ENCODE measurements around the gene INA.

DNA sequence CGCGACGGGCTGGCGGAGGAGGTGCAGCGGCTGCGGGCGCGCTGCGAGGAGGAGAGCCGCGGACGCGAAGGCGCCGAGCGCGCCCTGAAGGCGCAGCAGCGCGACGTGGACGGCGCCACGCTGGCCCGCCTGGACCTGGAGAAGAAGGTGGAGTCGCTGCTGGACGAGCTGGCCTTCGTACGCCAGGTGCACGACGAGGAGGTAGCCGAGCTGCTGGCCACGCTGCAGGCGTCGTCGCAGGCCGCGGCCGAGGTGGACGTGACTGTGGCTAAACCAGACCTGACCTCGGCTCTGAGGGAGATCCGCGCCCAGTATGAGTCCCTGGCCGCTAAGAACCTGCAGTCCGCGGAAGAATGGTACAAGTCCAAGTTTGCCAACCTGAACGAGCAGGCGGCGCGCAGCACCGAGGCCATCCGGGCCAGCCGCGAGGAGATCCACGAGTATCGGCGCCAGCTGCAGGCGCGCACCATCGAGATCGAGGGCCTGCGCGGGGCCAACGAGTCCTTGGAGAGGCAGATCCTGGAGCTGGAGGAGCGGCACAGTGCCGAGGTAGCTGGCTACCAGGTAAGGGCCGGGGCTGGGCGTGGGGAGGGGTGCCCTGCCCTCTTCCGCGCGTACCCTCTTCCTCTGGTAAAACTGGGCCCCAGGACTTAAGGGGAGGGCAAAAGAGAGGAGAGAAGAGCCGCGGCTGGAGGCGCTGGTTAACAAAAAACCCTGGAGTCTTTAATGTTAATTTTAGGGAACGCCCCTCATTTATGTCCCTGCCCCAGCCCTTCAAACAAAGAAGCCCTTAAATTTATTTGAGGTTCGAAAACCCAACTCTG is 987 bp downstream of the INA start:
- TF ChIP-seq, protein P1, sequence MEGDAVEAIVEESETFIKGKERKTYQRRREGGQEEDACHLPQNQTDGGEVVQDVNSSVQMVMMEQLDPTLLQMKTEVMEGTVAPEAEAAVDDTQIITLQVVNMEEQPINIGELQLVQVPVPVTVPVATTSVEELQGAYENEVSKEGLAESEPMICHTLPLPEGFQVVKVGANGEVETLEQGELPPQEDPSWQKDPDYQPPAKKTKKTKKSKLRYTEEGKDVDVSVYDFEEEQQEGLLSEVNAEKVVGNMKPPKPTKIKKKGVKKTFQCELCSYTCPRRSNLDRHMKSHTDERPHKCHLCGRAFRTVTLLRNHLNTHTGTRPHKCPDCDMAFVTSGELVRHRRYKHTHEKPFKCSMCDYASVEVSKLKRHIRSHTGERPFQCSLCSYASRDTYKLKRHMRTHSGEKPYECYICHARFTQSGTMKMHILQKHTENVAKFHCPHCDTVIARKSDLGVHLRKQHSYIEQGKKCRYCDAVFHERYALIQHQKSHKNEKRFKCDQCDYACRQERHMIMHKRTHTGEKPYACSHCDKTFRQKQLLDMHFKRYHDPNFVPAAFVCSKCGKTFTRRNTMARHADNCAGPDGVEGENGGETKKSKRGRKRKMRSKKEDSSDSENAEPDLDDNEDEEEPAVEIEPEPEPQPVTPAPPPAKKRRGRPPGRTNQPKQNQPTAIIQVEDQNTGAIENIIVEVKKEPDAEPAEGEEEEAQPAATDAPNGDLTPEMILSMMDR (IDR thresholded peaks at IDR 0.05), result no peak
- TF ChIP-seq GABPA (IDR thresholded peaks at IDR 0.05; ENCODE audit: low read depth) (no peak), JUND (IDR thresholded peaks at IDR 0.05) (no peak), TAF1 (IDR thresholded peaks at IDR 0.05; ENCODE audit: borderline replicate concordance, low read depth, low read length) (no peak), GATA2 (CRISPR knock-in tag; IDR thresholded peaks at IDR 0.05) (no peak), MXI1 (IDR thresholded peaks at IDR 0.05; ENCODE audit: low read depth, low read length) (peak; percentile 4; the same call in 1 of the 2 replicates), POLR2AphosphoS5 (IDR thresholded peaks at IDR 0.05; ENCODE audit: low read depth, low read length) (no peak), TCF12 (IDR thresholded peaks at IDR 0.05) (no peak)
- TF ChIP-seq, protein P2, sequence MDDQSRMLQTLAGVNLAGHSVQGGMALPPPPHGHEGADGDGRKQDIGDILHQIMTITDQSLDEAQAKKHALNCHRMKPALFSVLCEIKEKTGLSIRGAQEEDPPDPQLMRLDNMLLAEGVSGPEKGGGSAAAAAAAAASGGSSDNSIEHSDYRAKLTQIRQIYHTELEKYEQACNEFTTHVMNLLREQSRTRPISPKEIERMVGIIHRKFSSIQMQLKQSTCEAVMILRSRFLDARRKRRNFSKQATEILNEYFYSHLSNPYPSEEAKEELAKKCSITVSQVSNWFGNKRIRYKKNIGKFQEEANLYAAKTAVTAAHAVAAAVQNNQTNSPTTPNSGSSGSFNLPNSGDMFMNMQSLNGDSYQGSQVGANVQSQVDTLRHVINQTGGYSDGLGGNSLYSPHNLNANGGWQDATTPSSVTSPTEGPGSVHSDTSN (IDR thresholded peaks at IDR 0.05), result no peak
- TF ChIP-seq, protein P3, sequence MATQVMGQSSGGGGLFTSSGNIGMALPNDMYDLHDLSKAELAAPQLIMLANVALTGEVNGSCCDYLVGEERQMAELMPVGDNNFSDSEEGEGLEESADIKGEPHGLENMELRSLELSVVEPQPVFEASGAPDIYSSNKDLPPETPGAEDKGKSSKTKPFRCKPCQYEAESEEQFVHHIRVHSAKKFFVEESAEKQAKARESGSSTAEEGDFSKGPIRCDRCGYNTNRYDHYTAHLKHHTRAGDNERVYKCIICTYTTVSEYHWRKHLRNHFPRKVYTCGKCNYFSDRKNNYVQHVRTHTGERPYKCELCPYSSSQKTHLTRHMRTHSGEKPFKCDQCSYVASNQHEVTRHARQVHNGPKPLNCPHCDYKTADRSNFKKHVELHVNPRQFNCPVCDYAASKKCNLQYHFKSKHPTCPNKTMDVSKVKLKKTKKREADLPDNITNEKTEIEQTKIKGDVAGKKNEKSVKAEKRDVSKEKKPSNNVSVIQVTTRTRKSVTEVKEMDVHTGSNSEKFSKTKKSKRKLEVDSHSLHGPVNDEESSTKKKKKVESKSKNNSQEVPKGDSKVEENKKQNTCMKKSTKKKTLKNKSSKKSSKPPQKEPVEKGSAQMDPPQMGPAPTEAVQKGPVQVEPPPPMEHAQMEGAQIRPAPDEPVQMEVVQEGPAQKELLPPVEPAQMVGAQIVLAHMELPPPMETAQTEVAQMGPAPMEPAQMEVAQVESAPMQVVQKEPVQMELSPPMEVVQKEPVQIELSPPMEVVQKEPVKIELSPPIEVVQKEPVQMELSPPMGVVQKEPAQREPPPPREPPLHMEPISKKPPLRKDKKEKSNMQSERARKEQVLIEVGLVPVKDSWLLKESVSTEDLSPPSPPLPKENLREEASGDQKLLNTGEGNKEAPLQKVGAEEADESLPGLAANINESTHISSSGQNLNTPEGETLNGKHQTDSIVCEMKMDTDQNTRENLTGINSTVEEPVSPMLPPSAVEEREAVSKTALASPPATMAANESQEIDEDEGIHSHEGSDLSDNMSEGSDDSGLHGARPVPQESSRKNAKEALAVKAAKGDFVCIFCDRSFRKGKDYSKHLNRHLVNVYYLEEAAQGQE (IDR thresholded peaks at IDR 0.05; ENCODE audit: low read depth, low read length), result peak; percentile 4; the same call in 1 of the 2 replicates
- TF ChIP-seq, protein P4, sequence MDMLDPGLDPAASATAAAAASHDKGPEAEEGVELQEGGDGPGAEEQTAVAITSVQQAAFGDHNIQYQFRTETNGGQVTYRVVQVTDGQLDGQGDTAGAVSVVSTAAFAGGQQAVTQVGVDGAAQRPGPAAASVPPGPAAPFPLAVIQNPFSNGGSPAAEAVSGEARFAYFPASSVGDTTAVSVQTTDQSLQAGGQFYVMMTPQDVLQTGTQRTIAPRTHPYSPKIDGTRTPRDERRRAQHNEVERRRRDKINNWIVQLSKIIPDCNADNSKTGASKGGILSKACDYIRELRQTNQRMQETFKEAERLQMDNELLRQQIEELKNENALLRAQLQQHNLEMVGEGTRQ (IDR thresholded peaks at IDR 0.05; ENCODE audit: borderline replicate concordance, low read depth, low read length), result no peak

Measured in SK-N-SH (cell line).